Endothelial cell of umbilical vein (primary cell): Measurements from ENCODE around the gene MAFB. TPM values are rescaled to one million over a fixed set of nuclear protein-coding genes. Genes with fewer than 3 reads are reported as not detected.

Source experiments
- BruUV-seq: library from RNA; stranded (reverse); fragments of 400-500 nt; replicated peaks from 2 replicates; lab custom pipeline; 2021; lab: Mats Ljungman, UMichigan
- CTCF ChIA-PET: fragments of 300-600, 350-600 bp; sonication (Branson Sonifier 250); formaldehyde crosslinking; loops from one replicate; lab custom pipeline; 2021; ENCODE audit warnings: antibody characterized with exemption, inconsistent platforms; lab: Charles Lee
- POLR2A ChIA-PET: fragments of 300-600, 350-600 bp; sonication (Branson Sonifier 250); formaldehyde crosslinking; loops from one replicate; lab custom pipeline; 2021; ENCODE audit warnings: antibody characterized with exemption, inconsistent platforms; lab: Charles Lee
- DNase-seq: peaks from one replicate; pipeline ENCODE4 v3.0.0-alpha.2; 2011; ENCODE audit warnings: low read depth, low spot score
- FAIRE-seq: peaks from 2 replicates; lab custom pipeline; 2011; peaks lifted over from hg19 to GRCh38; lab: Jason Lieb, UNC
- H2AFZ ChIP-seq: 2 replicates; pipeline ENCODE4 v1.6.0; 2012; ENCODE audit warnings: low read depth, low read length, control low read depth, inconsistent platforms
- H3K27ac ChIP-seq: 2 replicates; pipeline ENCODE4 v1.5.1; 2011; ENCODE audit warnings: low read depth, mild to moderate bottlenecking, control low read depth, low read length, moderate library complexity; ENCODE audit not compliant: insufficient read depth
- H3K27me3 ChIP-seq, 2 experiments: 2 replicates each; pipeline versions ENCODE4 v1.6.0 to v1.6.1; 2011; ENCODE audit warnings: low read length in 2 of 2, mixed read lengths in 1 of 2; ENCODE audit not compliant: control insufficient read depth in 2 of 2, insufficient read depth in 2 of 2
- H3K36me3 ChIP-seq, 2 experiments: 2 replicates in 1 of 2; 3 replicates in 1 of 2; pipeline ENCODE4 v1.5.1; 2011; ENCODE audit warnings: low read length in 2 of 2, mild to moderate bottlenecking in 1 of 2, moderate library complexity in 1 of 2; ENCODE audit not compliant: control insufficient read depth in 2 of 2, insufficient read depth in 2 of 2; ENCODE audit errors: extremely low read depth in 1 of 2
- H3K4me1 ChIP-seq: 3 replicates; pipeline ENCODE4 v1.5.1; 2011; ENCODE audit warnings: mild to moderate bottlenecking, low read length; ENCODE audit not compliant: control insufficient read depth, insufficient read depth; ENCODE audit errors: extremely low read depth
- H3K4me2 ChIP-seq: 2 replicates; pipeline ENCODE4 v1.6.1; 2011; ENCODE audit warnings: low read length, control low read depth, mixed read lengths; ENCODE audit not compliant: insufficient read depth
- H3K4me3 ChIP-seq, 3 experiments: fragments of 200-600 bp in 1 of 3; sonication (generic), shearing (Covaris generic) in 1 of 3; replicated peaks in 1 of 3; 2 replicates each; pipeline ENCODE4 v1.5.1; 2011 to 2016; ENCODE audit warnings: control low read depth in 3 of 3, low read length in 3 of 3, mild to moderate bottlenecking in 2 of 3, inconsistent platforms in 1 of 3, low read depth in 1 of 3, moderate library complexity in 1 of 3; ENCODE audit not compliant: insufficient read depth in 1 of 3
- H3K79me2 ChIP-seq: 2 replicates; pipeline ENCODE4 v1.6.0; 2012; ENCODE audit warnings: low read length, inconsistent platforms; ENCODE audit not compliant: control insufficient read depth, insufficient read depth
- H3K9ac ChIP-seq: replicated peaks from 2 replicates; pipeline ENCODE3; 2011; ENCODE audit warnings: low read length, control low read depth; ENCODE audit not compliant: insufficient read depth; ENCODE audit errors: extremely low read depth
- H3K9me1 ChIP-seq: replicated peaks from 3 replicates; pipeline ENCODE4 v1.6.0; 2011; ENCODE audit warnings: mild to moderate bottlenecking, low read length; ENCODE audit not compliant: control insufficient read depth, insufficient read depth; ENCODE audit errors: extremely low read depth
- H3K9me3 ChIP-seq: replicated peaks from 2 replicates; pipeline ENCODE4 v1.5.1; 2012; ENCODE audit warnings: low read length, inconsistent platforms; ENCODE audit not compliant: control insufficient read depth, insufficient read depth
- H4K20me1 ChIP-seq: replicated peaks from 2 replicates; pipeline ENCODE3; 2011; ENCODE audit warnings: mild to moderate bottlenecking, low read length; ENCODE audit not compliant: control insufficient read depth, insufficient read depth; ENCODE audit errors: extremely low read depth
- CTCF ChIP-seq, 2 donors: IDR thresholded peaks; 1 replicate in 1 of 2; 2 replicates in 1 of 2; pipeline ENCODE4 v1.5.1; 2011; ENCODE audit warnings: low read length in 2 of 2, mild to moderate bottlenecking in 2 of 2, moderate library complexity in 2 of 2, control low read depth in 1 of 2, inconsistent platforms in 1 of 2, low read depth in 1 of 2; ENCODE audit not compliant: insufficient read depth in 1 of 2; ENCODE audit errors: extremely low read depth in 1 of 2
- EZH2 ChIP-seq: IDR thresholded peaks from 2 replicates; pipeline ENCODE4 v1.6.1; 2012; ENCODE audit warnings: borderline replicate concordance, low read depth, mild to moderate bottlenecking, moderate library complexity, low read length, inconsistent platforms; ENCODE audit not compliant: severe bottlenecking
- FOS ChIP-seq: IDR thresholded peaks from 2 replicates; pipeline ENCODE4 v1.6.1; 2011; ENCODE audit warnings: mild to moderate bottlenecking, low read length, moderate library complexity, borderline replicate concordance; ENCODE audit not compliant: insufficient read depth
- GATA2 ChIP-seq: IDR thresholded peaks from 2 replicates; pipeline ENCODE4 v1.7.0; 2011; ENCODE audit warnings: low read depth, mild to moderate bottlenecking, moderate library complexity, mixed read lengths, low read length; ENCODE audit not compliant: insufficient read length, insufficient read depth
- JUN ChIP-seq: IDR thresholded peaks from 2 replicates; pipeline ENCODE4 v1.6.1; 2011; ENCODE audit warnings: borderline replicate concordance, low read depth; ENCODE audit not compliant: insufficient read length, insufficient read depth
- MYC ChIP-seq: IDR thresholded peaks from one replicate; pipeline ENCODE4 v1.6.1; 2011; ENCODE audit warnings: mild to moderate bottlenecking, low read depth, low read length
- POLR2A ChIP-seq: IDR thresholded peaks from 2 replicates; pipeline ENCODE4 v1.6.1; 2012; ENCODE audit warnings: low read depth, mild to moderate bottlenecking, control low read depth, low read length
- POLR2AphosphoS5 ChIP-seq: IDR thresholded peaks from 2 replicates; pipeline ENCODE4 v1.6.1; 2012; ENCODE audit warnings: low read depth, mild to moderate bottlenecking, control low read depth, low read length, moderate library complexity; ENCODE audit not compliant: insufficient read depth
- dilution Hi-C: fragments of 300-500 bp; cut with MboI; formaldehyde crosslinking; loops from one replicate; pipeline ENCODE4 v1.15.0; 2019; ENCODE audit warnings: low sequenced_read_pairs; ENCODE audit not compliant: extremely low pct_ligation_motif_present
- intact Hi-C: fragments of 100-400 bp; cut with micrococcal nuclease; formaldehyde crosslinking; loops from one replicate; pipeline ENCODE4 v1.10.0; 2022
- polyA plus RNA-seq, 4 experiments: library from polyadenylated mRNA; depleted of rRNA in 3 of 4; stranded (reverse) in 3 of 4; unstranded in 1 of 4; fragments of >200 nt; gene quantifications; 2 replicates each; pipeline versions ENCODE4 v1.2.1 to v1.2.3, GENCODE V29; 2011 to 2012; ENCODE audit warnings: missing spikeins in 1 of 4
- total RNA-seq: library from RNA; stranded (reverse); gene quantifications from 2 replicates; pipeline ENCODE4 v1.2.3, GENCODE V29; 2021
- TF ChIP-seq, protein P1 (sequence below): IDR thresholded peaks from 2 replicates; pipeline ENCODE4 v1.6.1; 2011; ENCODE audit not compliant: insufficient read depth, insufficient read length

MAFB gene
- total and polyA plus RNA-seq, 2 donors (not counting 3 experiments of a cell fraction or from before 2014, with no cell fraction given), result 1.8 to 3.4 TPM

- no peak for TF ChIP-seq FOS
- TF ChIP-seq EZH2, result no peak
- no peak for TF ChIP-seq POLR2AphosphoS5
- no peak for TF ChIP-seq JUN
- TF ChIP-seq, protein P1, sequence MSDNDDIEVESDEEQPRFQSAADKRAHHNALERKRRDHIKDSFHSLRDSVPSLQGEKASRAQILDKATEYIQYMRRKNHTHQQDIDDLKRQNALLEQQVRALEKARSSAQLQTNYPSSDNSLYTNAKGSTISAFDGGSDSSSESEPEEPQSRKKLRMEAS, result no peak
- TF ChIP-seq POLR2A, result no peak
- TF ChIP-seq MYC, result no peak
- no peak for TF ChIP-seq GATA2
- no peak for TF ChIP-seq CTCF (IDR thresholded peaks at IDR 0.05; ENCODE audit: extremely low read depth in 1 of 2, insufficient read depth in 1 of 2, low read depth in 1 of 2, low read length in 2 of 2)
- no peak overlapping the region for H3K4me2 ChIP-seq
- no peaks in the 10 kb centered on the region for H3K36me3 ChIP-seq
- H3K4me3 ChIP-seq, result no peak overlapping the region
- dilution Hi-C loops (no loop called here), intact Hi-C loops (no loop called here)
- H3K4me1 ChIP-seq, result no peaks in the 10 kb centered on the region
- DNase-seq (no peak), FAIRE-seq (no peak)
- H4K20me1 ChIP-seq, result no peaks in the 10 kb centered on the region
- CTCF ChIA-PET, result interaction anchor here (1.1 to 1.4 kb wide), 2 partner anchors 9 to 36 kb away, joined by 3 to 4 read pairs; no protein-coding TSS in a partner anchor
- no peaks in the 10 kb centered on the region for H3K27me3 ChIP-seq
- no TSS peak for BruUV-seq
- POLR2A ChIA-PET, result no interaction called here
- no peak overlapping the region for H2AFZ ChIP-seq
- no peak overlapping the region for H3K27ac ChIP-seq
- no peaks in the 10 kb centered on the region for H3K9me3 ChIP-seq
- no peaks in the 10 kb centered on the region for H3K9me1 ChIP-seq
- no peaks in the 10 kb centered on the region for H3K79me2 ChIP-seq
- H3K9ac ChIP-seq, result no peak overlapping the region
Measured at GRCh38 chr20:40705413-40705812, 16.4 kb upstream of the MAFB start.
